Activated CD4-positive, alpha-beta T cell treated with anti-CD3 and anti-CD28 coated beads, Interleukin-2, amount 50 U/mL, for 4 hours (primary cell): ENCODE results near the gene NAALADL2.
"Not testable (repeated sequence)": the region's sequence is repeated elsewhere in the genome, so short reads cannot be mapped to it uniquely, and the experiment has no call there.

Experiments
- DNase-seq, 2 experiments: peaks; one replicate each; pipeline ENCODE4 v3.0.0-alpha.2; 2020

The NAALADL2 gene

GRCh38 chr3:175445741-175446140, 586.6 kb downstream of the NAALADL2 start:
- DNase-seq, result no peak

- DNase-seq, result no peak
These were observed 588.4 kb downstream of the NAALADL2 start for GRCh38 chr3:175447521-175447920.

GRCh38 chr3:175453361-175453760, 594.2 kb downstream of the NAALADL2 start:
- DNase-seq, result no peak

GRCh38 chr3:175456466-175456865, 597.3 kb downstream of the NAALADL2 start:
- no peak for DNase-seq

GRCh38 chr3:175457301-175457700, 598.2 kb downstream of the NAALADL2 start:
- DNase-seq, result no peak

GRCh38 chr3:175460849-175461399, 601.8 kb downstream of the NAALADL2 start:
- not testable (repeated sequence) for DNase-seq

- DNase-seq, result no peak
These were observed 605.2 kb downstream of the NAALADL2 start for GRCh38 chr3:175464362-175464761.

GRCh38 chr3:175469124-175469523, 610.0 kb downstream of the NAALADL2 start:
- no peak for DNase-seq

- DNase-seq, result no peak
These were observed 616.6 kb downstream of the NAALADL2 start for GRCh38 chr3:175475765-175476164.

GRCh38 chr3:175476489-175476888, 617.4 kb downstream of the NAALADL2 start:
- DNase-seq, result no peak

- DNase-seq, result no peak
These were observed 618.6 kb downstream of the NAALADL2 start for GRCh38 chr3:175477651-175478224.

GRCh38 chr3:175478301-175478700, 619.2 kb downstream of the NAALADL2 start:
- no peak for DNase-seq

- DNase-seq, result no peak
These were observed 620.0 kb downstream of the NAALADL2 start for GRCh38 chr3:175479175-175479574.

GRCh38 chr3:175479800-175480199, 620.7 kb downstream of the NAALADL2 start:
- DNase-seq, result no peak

GRCh38 chr3:175484666-175485065, 625.5 kb downstream of the NAALADL2 start:
- no peak for DNase-seq

GRCh38 chr3:175485436-175485835, 626.3 kb downstream of the NAALADL2 start:
- no peak for DNase-seq

- no peak for DNase-seq
These were observed 627.1 kb downstream of the NAALADL2 start for GRCh38 chr3:175486255-175486654.

GRCh38 chr3:175489406-175489805, 630.3 kb downstream of the NAALADL2 start:
- DNase-seq, result no peak

- DNase-seq, result no peak
These were observed 634.2 kb downstream of the NAALADL2 start for GRCh38 chr3:175493301-175493700.

GRCh38 chr3:175495331-175495730, 636.2 kb downstream of the NAALADL2 start:
- no peak for DNase-seq

GRCh38 chr3:175502155-175502554, 643.0 kb downstream of the NAALADL2 start:
- DNase-seq, result no peak

GRCh38 chr3:175511219-175511785, 652.2 kb downstream of the NAALADL2 start:
- DNase-seq, result no peak

GRCh38 chr3:175512700-175513099, 653.6 kb downstream of the NAALADL2 start:
- no peak for DNase-seq

- DNase-seq, result no peak
These were observed 659.3 kb downstream of the NAALADL2 start for GRCh38 chr3:175518459-175518858.

GRCh38 chr3:175521406-175521805, 662.3 kb downstream of the NAALADL2 start:
- no peak for DNase-seq
